Skeletal muscle tissue (tissue), 4 donors: ENCODE data around the gene LMF2. TPM values are rescaled to one million over a fixed set of nuclear protein-coding genes. Genes with fewer than 3 reads are reported as not detected.

ENCODE experiments used
- H3K27ac ChIP-seq: one replicate; pipeline ENCODE4 v1.7.0; 2013; ENCODE audit warnings: mild to moderate bottlenecking, low read depth, low read length, inconsistent platforms
- H3K27me3 ChIP-seq, 3 donors: one replicate each; pipeline ENCODE4 v1.7.0; 2013; ENCODE audit warnings: low read length in 3 of 3; ENCODE audit not compliant: control insufficient read depth in 3 of 3, insufficient read depth in 3 of 3
- H3K36me3 ChIP-seq, 3 donors: one replicate each; pipeline ENCODE4 v1.7.0; 2013; ENCODE audit warnings: low read length in 3 of 3; ENCODE audit not compliant: control insufficient read depth in 3 of 3, insufficient read depth in 3 of 3
- H3K4me1 ChIP-seq, 3 donors: one replicate each; pipeline ENCODE4 v1.7.0; 2013; ENCODE audit warnings: low read length in 3 of 3, mild to moderate bottlenecking in 3 of 3; ENCODE audit not compliant: control insufficient read depth in 3 of 3, insufficient read depth in 3 of 3
- H3K4me3 ChIP-seq, 3 donors: one replicate each; pipeline ENCODE4 v1.7.0; 2013; ENCODE audit warnings: low read length in 3 of 3
- H3K9ac ChIP-seq, 3 donors: one replicate each; pipeline ENCODE4 v1.7.0; 2013; ENCODE audit warnings: low read length in 3 of 3, mild to moderate bottlenecking in 3 of 3, moderate library complexity in 2 of 3, low read depth in 1 of 3
- H3K9me3 ChIP-seq, 3 donors: one replicate each; pipeline ENCODE4 v1.7.0; 2013; ENCODE audit warnings: low read length in 3 of 3; ENCODE audit not compliant: control insufficient read depth in 3 of 3
- total RNA-seq: library from RNA; depleted of rRNA; stranded (reverse); fragments of >200 nt; gene quantifications from one replicate; pipeline ENCODE4 v1.2.3, GENCODE V29; 2014
- donor health status: Osteomylitis.

The LMF2 gene
- total RNA-seq, 1 donor from 2014 or later = 12.5 TPM

- H3K9ac ChIP-seq = no peak overlapping the region
- no peak overlapping the region for H3K27ac ChIP-seq
- H3K27me3 ChIP-seq = no peaks in the 10 kb centered on the region
- H3K4me3 ChIP-seq = no peak overlapping the region
- H3K9me3 ChIP-seq = no peaks in the 10 kb centered on the region
- peaks cover 26 to 41% (median 40%) of the 10 kb centered on the region in 3 donors for H3K4me1 ChIP-seq
- peaks cover 44 to 46% (median 45%) of the 10 kb centered on the region in 3 donors for H3K36me3 ChIP-seq
These were observed 39.6 kb downstream of the LMF2 start for GRCh38 chr22:50467773-50468440.

DNA sequence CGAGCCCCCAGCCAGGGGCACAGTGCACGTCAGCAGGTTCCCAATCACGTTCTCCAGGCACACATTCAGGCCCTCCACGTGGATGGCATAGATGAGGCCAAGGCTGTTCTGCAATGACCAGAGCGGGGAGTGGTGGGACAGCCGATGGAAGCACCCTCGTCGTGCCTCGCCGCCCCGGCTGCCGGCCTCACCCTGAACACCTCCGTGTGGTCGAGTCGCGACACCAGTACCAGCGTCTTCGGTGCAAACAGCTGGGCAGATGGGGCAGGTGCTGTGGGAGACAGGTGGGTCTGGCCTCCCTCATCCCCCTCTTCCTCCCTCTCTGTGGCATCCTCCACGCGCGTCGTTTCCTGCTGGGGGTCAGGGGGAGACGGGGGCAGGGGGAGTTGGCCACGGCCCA is 40.2 kb downstream of the LMF2 start:
- Histone ChIP-seq H3K9me3 (no peaks in the 10 kb centered on the region), H3K27ac (no peak overlapping the region), H3K9ac (no peak overlapping the region), H3K4me1 (peaks cover 20 to 35% (median 35%) of the 10 kb centered on the region in 3 donors), H3K27me3 (no peaks in the 10 kb centered on the region), H3K4me3 (no peak overlapping the region), H3K36me3 (peaks cover 49 to 50% (median 50%) of the 10 kb centered on the region in 3 donors)

GRCh38 chr22:50465066-50465930 is 42.2 kb downstream of the LMF2 start:
- H3K4me3 ChIP-seq = no peak overlapping the region
- peaks cover 2 to 15% (median 14%) of the 10 kb centered on the region in 3 donors for H3K4me1 ChIP-seq
- no peaks in the 10 kb centered on the region for H3K9me3 ChIP-seq
- no peaks in the 10 kb centered on the region for H3K27me3 ChIP-seq
- no peak overlapping the region for H3K9ac ChIP-seq
- H3K36me3 ChIP-seq = peaks cover 67 to 69% (median 69%) of the 10 kb centered on the region in 3 donors
- no peak overlapping the region for H3K27ac ChIP-seq

DNA sequence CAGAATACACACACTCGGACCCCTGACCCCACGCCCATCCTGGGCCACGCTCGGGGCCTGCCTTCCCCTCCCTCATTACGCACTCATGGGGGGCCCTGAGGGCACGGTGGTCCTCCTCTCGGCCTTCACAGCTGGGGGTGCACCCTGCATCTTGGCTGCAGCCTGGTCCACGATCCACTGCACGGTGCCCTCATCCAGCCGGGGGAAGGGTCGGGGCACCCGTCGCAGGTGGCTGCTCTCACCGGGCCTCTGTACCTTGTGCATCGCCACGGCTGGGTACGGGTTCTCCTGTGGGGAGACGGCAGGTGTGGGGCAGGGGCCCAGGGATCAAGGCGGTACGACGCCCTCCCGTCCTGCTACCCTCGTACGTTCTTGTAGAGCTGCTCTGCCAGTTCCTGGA is 43.1 kb downstream of the LMF2 start:
- H3K4me1 ChIP-seq = peaks cover 0 to 10% (median 8%) of the 10 kb centered on the region in 3 donors
- no peaks in the 10 kb centered on the region for H3K27me3 ChIP-seq
- H3K9me3 ChIP-seq = no peaks in the 10 kb centered on the region
- H3K4me3 ChIP-seq = no peak overlapping the region
- H3K27ac ChIP-seq = no peak overlapping the region
- peaks cover 75 to 77% (median 76%) of the 10 kb centered on the region in 3 donors for H3K36me3 ChIP-seq
- no peak overlapping the region for H3K9ac ChIP-seq

GRCh38 chr22:50463188-50463900 is 44.2 kb downstream of the LMF2 start:
- Histone ChIP-seq H3K9ac (no peak overlapping the region), H3K27me3 (no peaks in the 10 kb centered on the region), H3K27ac (no peak overlapping the region), H3K36me3 (peaks cover 85 to 88% (median 86%) of the 10 kb centered on the region in 3 donors), H3K4me3 (no peak overlapping the region), H3K9me3 (no peaks in the 10 kb centered on the region), H3K4me1 (no peaks in the 10 kb centered on the region)

DNA sequence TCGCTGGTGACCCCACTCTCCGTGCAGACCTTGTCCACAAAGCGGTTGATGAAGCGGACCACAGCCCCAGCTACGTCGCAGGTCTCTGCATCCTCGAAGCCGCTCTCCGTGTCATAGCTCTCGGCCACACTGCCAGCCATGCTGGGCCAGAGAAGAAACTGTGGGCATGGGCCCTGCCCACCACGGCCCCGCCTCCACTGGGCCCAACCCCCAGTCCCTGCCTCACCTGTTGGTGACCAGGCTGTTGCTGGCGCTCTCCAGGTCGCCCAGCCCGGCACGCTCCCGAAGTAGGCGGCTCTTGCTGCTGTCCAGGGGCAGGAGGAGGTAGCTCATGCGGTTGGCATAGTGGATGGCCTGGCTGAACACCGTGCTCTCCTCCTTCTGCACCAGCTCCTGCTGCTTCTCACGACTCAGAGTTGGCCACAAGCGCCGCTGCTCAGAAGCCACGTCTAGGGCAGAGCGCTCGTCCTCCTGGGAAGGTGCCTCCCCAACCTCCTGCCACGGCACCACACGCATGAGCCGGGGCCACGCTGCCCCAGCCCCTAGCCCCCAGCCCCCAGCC is 45.4 kb downstream of the LMF2 start:
- Histone ChIP-seq H3K9me3 (no peaks in the 10 kb centered on the region), H3K27ac (no peak overlapping the region), H3K4me1 (no peaks in the 10 kb centered on the region), H3K27me3 (no peaks in the 10 kb centered on the region), H3K4me3 (no peak overlapping the region), H3K36me3 (peaks cover 86 to 93% (median 92%) of the 10 kb centered on the region in 3 donors), H3K9ac (no peak overlapping the region)

DNA sequence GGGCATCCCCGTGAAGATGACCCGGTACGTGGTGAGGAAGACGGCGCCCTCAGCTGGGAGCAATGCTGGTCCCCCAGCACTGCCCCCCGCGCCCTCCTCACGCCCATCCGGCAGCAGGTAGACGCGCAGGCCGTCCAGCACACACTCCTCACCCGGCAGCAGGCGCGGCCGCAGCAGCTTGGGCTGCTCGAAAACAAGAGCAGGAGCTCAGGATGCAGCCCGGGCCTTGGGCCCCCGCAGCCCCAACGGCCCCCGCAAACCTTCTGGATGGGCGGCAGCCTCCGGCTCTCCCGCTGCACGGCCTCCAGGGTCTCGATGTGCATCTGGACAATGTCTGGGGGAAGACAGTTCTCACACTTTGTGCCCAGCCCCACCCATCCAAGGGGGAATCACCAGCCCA is 46.0 kb downstream of the LMF2 start:
- Histone ChIP-seq H3K9me3 (no peaks in the 10 kb centered on the region), H3K27ac (no peak overlapping the region), H3K4me3 (no peak overlapping the region), H3K4me1 (no peaks in the 10 kb centered on the region), H3K36me3 (peaks cover 83 to 93% (median 91%) of the 10 kb centered on the region in 3 donors), H3K9ac (no peak overlapping the region), H3K27me3 (no peaks in the 10 kb centered on the region)

- Histone ChIP-seq H3K36me3 (peaks cover 80 to 90% (median 87%) of the 10 kb centered on the region in 3 donors), H3K4me1 (no peaks in the 10 kb centered on the region), H3K9ac (no peak overlapping the region), H3K9me3 (no peaks in the 10 kb centered on the region), H3K4me3 (no peak overlapping the region), H3K27ac (no peak overlapping the region), H3K27me3 (no peaks in the 10 kb centered on the region)
These were observed 46.6 kb downstream of the LMF2 start for GRCh38 chr22:50460938-50461337.

GRCh38 chr22:50459496-50460140 is 47.9 kb downstream of the LMF2 start:
- Histone ChIP-seq H3K9ac (no peak overlapping the region), H3K9me3 (no peaks in the 10 kb centered on the region), H3K4me1 (no peaks in the 10 kb centered on the region), H3K4me3 (no peak overlapping the region), H3K27me3 (no peaks in the 10 kb centered on the region), H3K36me3 (peaks cover 81 to 89% (median 81%) of the 10 kb centered on the region in 3 donors), H3K27ac (no peak overlapping the region)
